ENCODE measurements around the gene ATXN7. TPM values are rescaled to one million over a fixed set of nuclear protein-coding genes. Genes with fewer than 3 reads are reported as not detected.

Gene ATXN7
- total RNA-seq, 1 donor from 2014 or later = 5.1 TPM

DNA sequence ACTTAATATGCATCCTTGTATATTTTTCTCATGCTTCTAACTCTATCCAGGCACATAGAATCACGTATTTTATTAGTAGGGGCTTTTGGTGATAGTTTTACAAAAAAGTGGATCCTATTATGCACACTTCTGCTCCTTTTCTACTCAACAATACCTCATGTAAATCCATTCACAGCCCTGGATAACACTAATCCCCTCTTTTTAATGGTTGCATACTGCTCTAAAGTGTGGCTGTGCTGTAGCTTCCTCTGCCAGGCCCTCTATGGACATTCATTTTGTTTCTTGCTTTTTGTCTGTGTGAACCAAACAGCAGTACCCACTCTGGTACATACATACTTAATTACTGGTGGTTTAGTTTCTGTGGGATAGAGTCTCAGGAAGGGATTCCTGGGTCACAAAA is 99.8 kb downstream of the ATXN7 start:
- DNase-seq (ENCODE audit: low read depth in 2 of 2) = no peak

DNA sequence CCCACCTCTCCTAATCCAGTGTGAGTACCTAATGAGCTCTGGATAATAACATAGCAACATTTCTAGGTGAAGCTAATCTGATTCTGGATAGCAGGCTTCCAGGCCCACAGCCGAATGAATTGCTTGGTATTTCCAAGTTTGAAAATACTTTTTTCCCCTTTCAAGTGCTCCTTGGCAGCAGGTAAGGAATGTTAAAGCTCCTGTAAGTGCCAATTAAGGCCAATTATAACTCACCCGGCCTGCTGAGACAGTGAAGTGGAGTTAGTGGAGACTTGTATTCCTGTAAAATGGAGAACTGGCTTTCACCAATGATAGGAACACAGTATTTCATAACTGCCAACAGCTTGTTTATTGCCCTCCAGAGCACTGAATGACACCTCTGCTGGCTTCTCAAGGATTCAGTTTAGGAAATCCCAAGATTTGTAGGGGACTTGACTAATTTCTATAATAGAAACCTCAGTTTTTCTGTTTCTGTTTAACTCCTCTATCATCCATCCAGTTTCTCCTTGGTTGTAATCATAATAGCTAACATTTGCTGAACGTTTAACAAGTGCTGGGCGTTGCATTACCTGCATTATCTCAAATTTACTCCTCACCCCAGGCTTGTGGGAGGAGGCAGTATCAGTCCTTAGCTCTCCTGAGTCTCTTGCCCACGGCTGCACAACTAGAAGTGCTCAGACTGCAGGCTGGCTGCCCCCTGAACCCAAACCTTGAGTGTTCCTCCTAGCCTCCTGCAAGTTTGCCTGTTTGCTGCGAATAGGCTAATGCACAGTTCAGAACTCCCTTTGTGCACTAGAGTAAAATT is 101.2 kb downstream of the ATXN7 start:
- no peak for DNase-seq (ENCODE audit: low read depth in 2 of 2)

DNA sequence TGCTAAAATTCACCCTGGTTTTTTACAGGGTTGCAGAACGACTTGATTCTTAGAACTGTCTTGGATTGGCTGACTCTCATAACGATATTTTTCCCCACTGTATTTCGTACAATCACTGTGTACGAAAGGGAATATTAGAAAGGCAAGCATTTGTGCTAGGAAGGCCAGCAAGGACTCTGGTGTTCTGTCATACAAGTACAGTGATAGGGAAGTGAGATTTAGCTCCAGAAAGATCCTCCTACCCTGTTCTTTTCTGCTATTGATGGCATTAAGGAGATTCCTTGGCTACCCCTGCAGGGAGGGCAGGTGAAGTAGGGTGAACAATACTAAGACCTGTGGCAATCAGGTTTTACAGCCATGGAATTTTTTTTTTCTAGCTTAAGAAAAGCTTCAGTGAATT is 102.3 kb downstream of the ATXN7 start:
- no peak for DNase-seq (ENCODE audit: low read depth in 2 of 2)

DNA sequence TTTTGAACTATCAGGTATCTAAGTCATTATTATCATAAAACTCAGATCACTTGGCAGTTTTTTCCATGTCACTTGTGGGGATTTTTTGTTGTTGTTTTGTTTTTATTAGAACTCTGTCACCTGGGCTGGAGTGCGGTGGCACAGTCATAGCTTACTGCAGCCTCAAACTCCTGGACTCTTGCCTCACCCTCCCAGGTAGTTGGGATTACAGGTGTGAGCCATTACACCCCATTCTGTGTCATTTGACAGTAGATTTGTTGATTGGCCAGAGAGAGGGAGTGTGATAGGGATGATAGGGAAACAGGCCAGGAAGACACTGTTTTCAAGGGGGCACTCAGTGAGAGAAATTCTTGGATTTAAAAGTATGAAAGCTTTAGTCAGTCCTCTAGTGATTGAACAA is 103.2 kb downstream of the ATXN7 start:
- no peak for DNase-seq (ENCODE audit: low read depth in 2 of 2)

DNA sequence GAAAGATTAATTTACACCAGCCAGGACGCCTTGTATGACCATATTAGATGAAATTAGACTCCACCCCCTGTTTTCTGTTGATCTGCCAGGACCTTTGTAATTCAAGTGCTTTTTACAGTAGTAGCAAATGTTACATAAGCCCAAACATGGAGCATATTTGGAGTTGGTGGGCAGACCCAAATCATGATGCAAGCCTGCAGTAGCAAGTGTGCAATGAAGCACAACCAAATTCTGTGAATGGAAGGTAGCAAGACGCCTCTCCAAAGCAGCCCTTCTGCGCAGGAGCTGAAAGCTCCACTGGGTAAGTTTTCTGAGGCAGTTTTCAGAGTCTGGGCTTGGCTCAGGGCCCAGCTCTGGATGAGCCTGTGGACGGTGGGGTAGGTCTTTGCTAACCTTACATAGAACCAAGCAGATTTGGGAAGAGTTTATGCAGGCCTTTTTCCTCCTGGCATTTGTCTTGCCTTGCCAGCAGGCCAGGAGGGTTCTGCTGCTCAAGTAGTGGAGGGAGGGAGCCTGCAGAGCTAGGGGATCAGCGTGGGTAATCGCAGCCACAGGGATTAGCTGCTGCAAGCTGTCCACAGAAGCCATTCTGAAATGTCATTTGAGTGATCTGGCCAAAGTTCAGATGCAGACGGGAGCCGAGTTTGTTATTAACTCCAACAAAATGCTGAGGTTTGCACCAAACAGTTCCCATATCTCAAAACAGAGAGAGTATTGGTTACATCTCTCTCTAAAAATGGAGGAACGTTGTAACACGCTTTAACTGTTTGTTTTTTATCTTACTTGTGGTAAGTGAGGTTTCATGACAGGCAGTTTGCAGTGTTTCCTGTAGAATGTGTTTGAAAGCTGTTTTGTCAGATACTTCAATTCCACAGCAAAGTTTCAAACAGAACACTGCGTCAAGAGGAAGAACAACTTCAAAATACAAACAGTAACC is 104.3 kb downstream of the ATXN7 start:
- DNase-seq (ENCODE audit: low read depth in 2 of 2) = peak in 1 of 2 donors; percentile 41

DNA sequence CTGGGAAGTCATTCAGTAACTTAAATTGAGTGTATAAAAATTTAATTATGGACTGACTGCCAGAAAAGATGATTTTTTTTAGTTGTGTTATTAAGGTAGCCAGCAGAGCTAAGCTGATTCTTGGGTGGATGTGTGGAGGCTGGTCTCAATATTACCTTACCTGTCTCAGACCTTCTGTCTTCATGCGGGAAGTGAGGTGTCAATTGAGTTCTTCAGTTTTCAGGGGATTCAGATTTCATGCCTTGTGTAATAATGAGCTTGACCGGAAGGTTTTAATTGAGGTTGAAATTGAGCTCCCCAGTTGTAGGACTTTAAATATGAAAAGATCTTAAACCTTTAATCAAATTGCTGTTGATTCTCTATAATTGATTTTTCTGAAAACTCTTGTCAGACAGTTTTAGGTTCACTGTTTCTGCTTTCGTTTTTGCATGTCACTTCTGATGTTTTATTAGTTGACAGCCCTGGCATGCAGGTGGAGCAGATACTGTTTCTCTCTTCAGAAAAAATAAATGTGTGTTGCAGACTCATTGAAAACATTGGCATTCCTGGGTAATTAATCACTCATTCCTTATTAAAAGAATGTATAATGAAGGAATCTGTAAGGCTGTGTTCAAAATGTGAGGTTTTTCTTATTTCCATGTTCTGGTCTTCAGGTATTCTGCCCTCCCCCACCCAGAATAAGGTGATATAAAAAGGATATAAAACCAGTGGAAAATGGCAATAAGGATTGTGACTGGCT is 105.1 kb downstream of the ATXN7 start:
- no peak for DNase-seq (ENCODE audit: low read depth in 2 of 2)

DNA sequence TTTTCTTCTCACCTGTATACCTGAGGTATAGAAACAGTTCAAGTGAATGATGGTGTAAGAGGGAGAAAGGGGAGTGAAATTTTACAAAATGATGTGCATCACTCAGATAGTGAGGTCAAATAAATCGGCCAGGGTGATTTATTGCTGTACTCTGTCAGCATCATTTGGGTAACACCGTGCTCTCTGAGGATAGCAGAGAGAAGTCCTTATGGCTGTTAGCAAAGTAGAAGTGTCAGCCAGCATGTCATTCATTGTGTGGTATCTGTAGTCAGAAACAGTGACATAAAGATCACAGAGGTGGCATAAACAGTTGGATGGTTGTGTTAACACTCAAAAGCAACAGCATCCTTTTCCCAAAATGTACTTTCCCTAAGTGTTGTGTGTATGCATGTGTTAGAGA is 106.2 kb downstream of the ATXN7 start:
- no peak for DNase-seq (ENCODE audit: low read depth in 2 of 2)

DNA sequence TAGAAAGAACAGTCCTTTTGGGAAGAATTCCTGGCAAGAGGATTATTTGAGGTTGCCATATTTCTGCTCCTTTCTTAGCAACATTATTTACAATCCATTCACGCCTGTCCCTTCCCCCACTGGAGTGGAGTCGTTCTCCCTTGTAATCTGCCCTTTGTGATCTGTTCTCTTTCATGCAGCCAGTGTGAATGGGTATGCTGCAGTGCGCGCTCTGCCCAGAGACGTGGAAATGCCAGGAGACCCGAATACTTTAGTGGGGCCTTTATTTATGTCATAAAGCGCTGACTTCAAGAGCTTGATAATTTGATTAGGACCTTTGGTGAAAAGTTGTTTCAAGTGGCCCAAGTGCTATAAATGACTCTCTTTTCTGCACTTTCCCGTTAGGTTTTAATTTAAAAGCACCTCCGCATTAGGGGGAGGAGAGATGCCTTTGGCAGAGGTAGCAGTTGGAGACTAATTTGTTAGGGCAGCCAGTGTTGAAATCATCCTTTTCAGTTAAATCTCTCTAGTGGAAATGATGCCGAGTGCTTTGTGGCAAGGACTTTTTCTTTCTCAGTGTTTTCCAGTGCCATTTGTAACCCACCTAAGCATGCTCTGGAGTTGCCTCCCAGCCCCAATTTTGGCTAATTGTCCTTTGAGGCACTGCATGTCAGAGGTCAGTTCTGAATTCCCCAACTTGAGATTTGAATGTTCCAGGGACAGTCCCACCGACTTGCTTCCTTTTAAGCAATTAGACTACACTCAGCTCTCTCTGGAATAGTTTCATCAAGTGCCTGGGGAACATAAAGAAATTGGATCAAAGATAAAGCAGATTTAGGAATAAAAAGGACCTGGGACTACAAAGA is 107.2 kb downstream of the ATXN7 start:
- no peak for DNase-seq (ENCODE audit: low read depth in 2 of 2)

DNA sequence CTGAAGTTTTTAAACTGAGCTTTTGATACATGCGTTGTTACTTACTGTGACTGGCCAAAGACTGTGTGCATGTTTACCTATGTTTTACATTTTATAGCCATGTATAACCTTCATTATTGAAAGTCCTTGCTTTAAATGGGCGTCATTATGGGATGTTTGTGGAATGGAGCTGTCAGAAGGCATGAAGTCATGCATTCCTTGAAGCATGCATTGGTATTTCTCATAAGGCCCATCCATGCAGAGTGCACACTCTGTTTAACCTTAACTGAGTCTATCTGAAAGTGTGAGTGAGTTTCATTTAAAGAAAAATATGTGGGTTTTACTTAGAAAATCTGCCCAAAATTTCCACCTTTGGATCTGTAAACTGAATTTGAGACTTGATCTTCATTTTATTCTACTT is 108.5 kb downstream of the ATXN7 start:
- no peak for DNase-seq (ENCODE audit: low read depth in 2 of 2)

DNA sequence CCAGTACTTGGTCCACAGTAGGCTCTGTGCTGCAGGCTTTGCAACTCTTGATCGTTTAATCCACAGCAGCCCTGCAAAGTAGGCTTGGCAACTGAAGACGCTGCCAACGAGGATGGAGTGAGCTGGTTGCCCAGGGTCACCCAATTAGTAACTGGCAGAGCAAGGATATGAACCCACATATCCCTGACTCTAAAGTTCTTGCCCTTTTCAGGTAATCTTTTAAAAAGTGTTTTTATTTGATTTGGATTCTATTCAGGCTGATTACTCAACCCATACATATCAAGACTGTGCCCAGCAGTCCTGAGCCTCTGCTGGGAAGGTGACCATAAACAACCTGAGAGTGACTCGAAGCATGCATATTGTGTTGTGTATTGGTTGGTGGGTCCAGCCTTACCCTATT is 109.3 kb downstream of the ATXN7 start:
- DNase-seq (ENCODE audit: low read depth in 2 of 2) = no peak

DNA sequence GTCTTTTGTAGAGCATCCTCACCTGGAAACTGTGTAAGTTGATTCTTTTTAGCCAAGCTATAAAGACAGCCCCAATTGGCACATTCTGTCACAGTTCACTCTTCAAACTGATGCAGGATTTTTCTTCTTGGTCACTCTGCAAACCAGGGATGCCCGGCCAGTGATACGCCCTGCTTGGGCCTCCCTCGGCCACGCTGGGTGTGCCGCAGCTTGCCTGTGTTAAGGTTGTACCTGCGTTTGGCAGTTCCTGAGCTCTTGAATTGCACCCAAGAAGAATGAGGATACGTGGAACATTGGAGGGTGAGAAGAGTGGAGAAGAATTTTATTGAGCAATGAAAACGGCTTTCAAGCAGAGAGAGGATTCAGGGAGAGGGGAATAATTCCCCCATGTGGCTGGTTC is 109.7 kb downstream of the ATXN7 start:
- DNase-seq (ENCODE audit: low read depth in 2 of 2) = no peak

DNA sequence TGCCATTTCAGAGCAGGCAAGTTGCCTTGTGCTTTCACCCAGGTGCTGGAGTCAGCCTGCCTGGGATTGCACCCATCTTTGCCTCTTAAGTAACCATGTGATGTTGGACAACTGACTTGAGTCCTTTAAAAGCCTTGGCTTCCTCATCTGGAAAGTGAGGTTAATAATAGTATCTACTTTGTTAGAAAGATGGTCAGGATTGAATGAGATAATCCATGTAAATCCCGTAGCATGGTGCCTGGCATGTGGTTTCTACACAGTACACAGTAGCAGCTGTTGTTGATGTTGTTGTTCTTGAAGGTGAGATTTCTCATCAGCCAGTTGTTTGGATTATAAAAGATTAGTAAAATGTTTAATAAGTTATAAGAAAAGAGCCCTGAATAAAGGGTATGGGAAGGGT is 110.8 kb downstream of the ATXN7 start:
- DNase-seq (ENCODE audit: low read depth in 2 of 2) = no peak

DNA sequence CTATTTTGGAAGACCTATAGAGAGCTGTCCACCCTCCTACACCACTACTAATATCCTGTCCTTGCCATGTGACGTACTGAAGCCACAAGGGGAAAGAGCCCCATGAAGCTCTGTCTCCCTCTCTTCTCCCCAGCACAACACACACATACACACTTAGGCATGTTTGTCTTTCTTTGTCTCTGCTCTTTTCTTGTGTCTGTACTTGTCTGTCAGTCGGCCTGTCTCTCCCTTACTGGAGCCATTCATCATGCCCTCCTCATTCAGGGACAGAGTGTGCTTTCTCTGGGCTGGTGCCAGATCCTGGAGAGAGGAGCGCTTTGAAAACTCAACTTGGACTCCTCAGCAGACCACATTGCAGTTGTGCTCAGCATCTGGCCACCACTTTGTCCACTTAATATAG is 112.1 kb downstream of the ATXN7 start:
- peak in 1 of 2 donors; percentile 46 for DNase-seq (ENCODE audit: low read depth in 2 of 2)

DNA sequence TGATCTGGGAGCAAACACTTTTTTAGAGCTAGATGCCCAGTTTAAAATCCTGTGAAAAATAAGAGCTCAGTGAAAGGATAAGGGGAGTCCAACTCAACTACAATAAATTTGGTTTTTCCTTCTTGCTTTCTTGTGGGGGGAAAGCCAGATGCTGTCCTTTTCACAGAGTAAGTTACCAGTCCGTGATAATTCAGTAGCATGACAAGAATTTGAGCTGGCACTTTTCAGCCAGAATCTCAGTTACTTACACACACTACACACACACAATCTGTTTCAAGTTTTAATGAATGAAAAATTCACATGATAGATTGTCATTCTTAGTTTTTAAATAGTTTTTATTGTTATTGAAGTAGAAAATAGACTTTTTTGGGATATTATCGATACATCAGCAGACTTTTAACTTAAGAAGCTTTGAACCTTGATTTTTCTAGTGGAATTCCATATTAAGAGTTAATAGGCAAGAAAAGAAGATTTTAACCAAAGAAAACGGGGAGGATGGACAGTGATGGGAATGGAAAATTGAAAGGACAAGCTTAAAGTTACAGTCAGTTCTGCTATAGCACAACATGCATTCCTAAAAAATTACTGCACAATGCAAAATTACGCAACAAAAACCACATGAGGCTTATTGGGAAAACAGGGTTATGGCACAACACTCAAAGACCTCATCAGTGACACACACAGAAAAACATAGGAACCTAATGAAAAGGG is 112.6 kb downstream of the ATXN7 start:
- DNase-seq (ENCODE audit: low read depth in 2 of 2) = no peak

DNA sequence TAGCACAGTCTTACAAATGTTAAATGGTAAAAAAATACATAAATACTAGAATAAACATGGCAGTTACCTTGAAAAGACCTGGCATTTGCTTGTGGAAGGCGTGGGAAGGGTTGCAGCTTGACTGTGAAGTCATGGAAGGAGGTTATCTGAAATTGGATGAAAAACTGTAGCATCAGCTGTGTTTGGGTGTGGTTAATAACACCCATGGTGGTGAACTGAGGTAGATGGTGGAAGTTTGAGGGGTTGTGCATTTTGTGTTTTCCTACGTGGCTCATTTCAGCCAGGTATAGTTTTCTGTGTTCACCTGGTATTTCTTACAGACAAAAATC is 113.2 kb downstream of the ATXN7 start:
- DNase-seq (ENCODE audit: low read depth in 2 of 2) = no peak

DNA sequence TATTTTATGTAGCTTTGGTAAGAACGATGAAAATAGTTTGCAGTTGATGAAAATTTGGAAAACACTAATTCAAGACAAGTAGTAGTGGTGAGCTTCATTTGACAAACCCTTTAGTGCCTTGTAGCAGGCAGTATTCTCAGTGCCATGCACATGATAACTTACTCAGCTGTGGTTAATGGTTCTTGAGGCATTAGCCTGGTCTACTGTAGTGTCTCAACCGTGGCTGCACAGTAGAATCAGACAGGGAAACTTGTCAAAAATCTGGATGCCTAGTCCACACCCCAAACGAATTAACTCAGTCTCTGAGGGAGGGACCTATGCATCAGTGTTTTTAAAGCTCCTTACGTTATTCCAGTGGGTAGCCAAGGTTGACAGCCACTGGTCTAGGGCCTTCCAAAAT is 114.2 kb downstream of the ATXN7 start:
- no peak for DNase-seq (ENCODE audit: low read depth in 2 of 2)

DNA sequence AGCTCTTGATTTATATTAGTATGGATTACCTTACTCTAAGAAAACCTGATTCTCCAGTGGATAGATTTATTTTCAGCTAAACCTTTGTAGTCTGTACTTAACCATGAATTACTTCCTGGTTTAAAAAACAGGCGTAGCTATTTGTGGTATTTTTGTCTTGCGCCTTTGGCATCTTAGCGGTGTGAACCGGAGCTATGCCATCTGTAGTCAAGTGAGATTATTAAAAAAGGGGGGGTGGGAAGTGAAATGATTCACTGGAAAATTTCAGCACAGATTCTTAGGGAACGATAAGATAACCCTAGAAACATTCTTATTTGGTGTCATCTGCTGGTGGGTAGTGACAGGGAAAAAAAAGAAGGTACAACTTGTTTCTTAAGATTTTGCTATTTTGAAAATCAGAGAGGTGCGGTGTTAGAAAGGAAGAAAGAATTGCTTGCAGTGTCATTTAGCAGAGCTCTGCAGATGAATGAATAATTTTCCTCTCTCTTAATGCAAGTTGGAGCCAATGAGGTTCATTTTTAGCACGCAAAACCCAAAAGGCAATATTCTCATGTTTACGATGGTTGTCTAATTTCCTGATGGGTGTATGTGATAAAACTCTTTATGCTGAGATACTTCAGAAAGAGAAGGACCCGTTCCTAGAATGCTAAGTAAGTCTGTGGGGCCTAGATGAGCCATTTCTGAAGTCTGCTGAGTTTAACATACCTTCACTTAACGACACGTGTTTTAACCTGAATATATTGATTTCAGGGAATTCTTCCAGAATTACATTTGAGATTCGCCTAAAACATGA is 115.6 kb downstream of the ATXN7 start:
- no peak for DNase-seq (ENCODE audit: low read depth in 2 of 2)

DNA sequence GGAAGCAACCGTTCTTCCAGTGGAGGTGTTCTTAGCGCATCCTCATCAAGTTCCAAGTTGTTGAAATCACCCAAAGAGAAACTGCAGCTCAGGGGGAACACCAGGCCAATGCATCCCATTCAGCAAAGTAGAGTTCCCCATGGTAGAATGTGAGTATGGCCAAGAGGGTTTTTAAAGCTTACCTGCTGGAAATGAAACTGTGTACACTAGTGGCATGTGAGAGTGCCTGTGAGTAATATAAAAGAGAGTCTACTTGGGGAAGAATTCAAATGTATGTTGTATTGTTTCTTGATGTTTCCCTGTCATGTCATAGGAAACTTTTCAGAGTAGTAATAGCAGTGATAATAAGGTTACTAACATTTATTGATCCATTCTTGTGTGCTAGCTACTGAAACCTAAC is 116.4 kb downstream of the ATXN7 start:
- DNase-seq (ENCODE audit: low read depth in 2 of 2) = no peak

DNA sequence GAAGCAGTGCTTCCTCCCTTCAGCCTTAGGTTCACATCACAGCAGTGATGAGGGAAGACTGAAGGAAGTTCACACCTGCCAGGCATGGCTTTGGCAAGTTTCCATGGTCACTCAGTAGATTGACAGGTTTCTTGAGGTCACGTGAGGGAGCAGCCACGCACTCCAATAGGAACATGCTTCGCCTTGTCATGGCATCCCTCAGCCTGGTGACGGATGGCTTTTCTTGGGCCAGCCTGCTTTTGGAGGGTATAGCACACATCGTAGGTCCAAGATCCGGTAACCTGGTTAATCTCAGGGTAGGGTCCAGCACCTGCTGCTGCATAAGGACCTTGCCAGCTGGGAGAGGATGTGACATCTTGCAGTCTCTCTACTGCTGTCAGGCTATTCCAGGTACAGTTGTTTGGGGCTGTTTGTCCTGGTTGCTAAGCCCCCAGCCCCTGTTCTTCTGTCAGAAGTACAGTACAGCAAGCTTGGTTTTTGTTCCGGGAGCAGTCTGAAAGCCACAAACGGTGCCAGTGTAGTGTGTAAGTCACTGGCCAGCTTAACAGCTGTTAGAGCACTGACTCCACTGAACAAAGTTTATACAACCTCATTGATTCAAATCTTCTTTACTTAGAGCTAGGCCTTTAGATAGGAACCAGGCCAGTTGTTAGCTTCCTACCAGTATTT is 117.3 kb downstream of the ATXN7 start:
- DNase-seq (ENCODE audit: low read depth in 2 of 2) = no peak

Measured in dermis microvascular lymphatic vessel endothelial cell (primary cell).